ENCODE results near the gene ACOT8. TPM values are rescaled to one million over a fixed set of nuclear protein-coding genes. Genes with fewer than 3 reads are reported as not detected.
"Not testable (repeated sequence)": the region's sequence is repeated elsewhere in the genome, so short reads cannot be mapped to it uniquely, and the experiment has no call there.

Gene ACOT8
- total RNA-seq, 1 experiment from 2014 or later, result 33.4 TPM

DNA sequence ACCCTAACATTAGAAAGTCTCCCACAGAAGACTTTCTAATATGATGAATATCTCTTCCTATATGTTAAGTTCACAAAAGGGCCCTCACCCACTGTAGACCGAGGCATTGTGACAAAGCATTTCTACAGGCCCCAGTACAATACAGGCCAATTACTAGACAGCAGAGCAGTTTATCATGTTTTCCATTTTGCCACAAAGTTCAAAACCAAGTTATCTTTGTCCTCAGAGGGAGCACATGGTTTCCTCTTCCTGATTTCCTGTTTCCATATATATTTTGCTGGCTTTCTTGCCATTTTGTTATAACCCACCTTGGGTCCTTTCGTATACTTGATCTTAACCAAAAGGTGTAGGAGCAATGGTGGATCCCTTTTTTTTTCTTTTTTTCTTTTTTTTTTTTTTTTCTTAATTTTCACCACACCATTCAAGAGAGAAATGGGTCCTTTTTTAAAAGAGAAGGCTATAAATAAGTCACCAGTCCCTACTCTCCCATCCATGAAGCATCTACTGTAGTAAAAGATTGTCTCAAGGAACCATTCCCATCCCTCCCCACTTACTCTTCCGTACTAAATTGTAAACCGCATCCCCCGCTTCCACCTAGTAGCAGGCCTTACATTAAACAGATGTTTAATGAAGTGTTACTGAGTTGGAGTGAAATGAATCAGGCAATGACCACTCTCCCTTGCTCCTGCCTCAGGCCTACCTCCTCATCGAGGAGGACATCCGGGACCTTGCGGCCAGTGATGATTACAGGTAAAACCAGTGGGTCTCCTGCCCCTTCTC is 46.8 kb downstream of the ACOT8 start:
- Histone ChIP-seq H3K27me3 (ENCODE audit: insufficient read depth, low read depth) (no peaks in the 10 kb centered on the region), H3K9me2 (ENCODE audit: insufficient read depth) (no peaks in the 10 kb centered on the region), H3K27ac (no peak overlapping the region), H2AFZ (no peak overlapping the region), H3F3A (ENCODE audit: insufficient read depth, low read depth) (peaks cover 38% of the 10 kb centered on the region), H3K9me3 (ENCODE audit: insufficient read depth, low read depth) (no peaks in the 10 kb centered on the region), H3K4me3 (no peak overlapping the region), H3K36me3 (ENCODE audit: low read depth) (peaks cover 35% of the 10 kb centered on the region), H3K4me2 (no peak overlapping the region), H3K79me2 (ENCODE audit: low read depth) (peaks cover 24% of the 10 kb centered on the region), H3K4me1 (replicated peaks; ENCODE audit: insufficient read depth) (peaks cover 18% of the 10 kb centered on the region), H4K20me1 (ENCODE audit: insufficient read depth) (no peaks in the 10 kb centered on the region)
- CTCF ChIA-PET, result no interaction called here
- TF ChIP-seq, protein P1, sequence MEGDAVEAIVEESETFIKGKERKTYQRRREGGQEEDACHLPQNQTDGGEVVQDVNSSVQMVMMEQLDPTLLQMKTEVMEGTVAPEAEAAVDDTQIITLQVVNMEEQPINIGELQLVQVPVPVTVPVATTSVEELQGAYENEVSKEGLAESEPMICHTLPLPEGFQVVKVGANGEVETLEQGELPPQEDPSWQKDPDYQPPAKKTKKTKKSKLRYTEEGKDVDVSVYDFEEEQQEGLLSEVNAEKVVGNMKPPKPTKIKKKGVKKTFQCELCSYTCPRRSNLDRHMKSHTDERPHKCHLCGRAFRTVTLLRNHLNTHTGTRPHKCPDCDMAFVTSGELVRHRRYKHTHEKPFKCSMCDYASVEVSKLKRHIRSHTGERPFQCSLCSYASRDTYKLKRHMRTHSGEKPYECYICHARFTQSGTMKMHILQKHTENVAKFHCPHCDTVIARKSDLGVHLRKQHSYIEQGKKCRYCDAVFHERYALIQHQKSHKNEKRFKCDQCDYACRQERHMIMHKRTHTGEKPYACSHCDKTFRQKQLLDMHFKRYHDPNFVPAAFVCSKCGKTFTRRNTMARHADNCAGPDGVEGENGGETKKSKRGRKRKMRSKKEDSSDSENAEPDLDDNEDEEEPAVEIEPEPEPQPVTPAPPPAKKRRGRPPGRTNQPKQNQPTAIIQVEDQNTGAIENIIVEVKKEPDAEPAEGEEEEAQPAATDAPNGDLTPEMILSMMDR (conservative IDR thresholded peaks at IDR 0.05), result no peak
- no peak for TF ChIP-seq EZH2 (IDR thresholded peaks at IDR 0.05; ENCODE audit: low read depth)
- intact Hi-C loops (cut with micrococcal nuclease; ENCODE audit: unreplicated experiment), result loop anchor here (5.0 kb wide), 1 partner anchor 152 kb away; no protein-coding TSS in a partner anchor
- DNase-seq, result peak in 1 of 2 experiments; percentile 32
- BruUV-seq (replicated peaks), result no TSS peak
- POLR2A ChIA-PET (ENCODE audit: unreplicated experiment), result interaction anchor here (0.6 kb wide), 1 partner anchor 288 kb away, joined by 3 read pairs; no protein-coding TSS in a partner anchor

DNA sequence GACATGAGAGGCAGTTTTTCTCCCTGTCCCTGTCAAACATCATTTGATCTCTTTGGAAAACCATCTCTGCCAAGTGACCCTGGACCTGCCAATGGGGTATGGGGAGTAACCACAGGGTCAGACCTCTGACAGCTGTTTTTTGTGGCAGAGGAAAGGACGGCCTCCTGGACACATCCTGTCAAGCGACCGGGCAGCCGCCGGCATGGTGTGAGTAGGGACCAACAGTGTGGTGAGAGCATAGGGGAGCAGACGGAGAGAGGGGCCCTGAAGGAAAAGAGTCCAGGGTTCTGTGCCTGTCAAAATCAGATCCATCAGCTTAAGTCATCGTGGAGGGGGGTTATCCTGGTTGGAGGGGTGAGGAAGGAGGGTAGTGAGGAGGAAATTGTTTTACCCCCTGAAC is 55.3 kb downstream of the ACOT8 start:
- no TSS peak for BruUV-seq (replicated peaks)
- Histone ChIP-seq H2AFZ (no peak overlapping the region), H3K4me1 (replicated peaks; ENCODE audit: insufficient read depth) (no peaks in the 10 kb centered on the region), H3K4me3 (no peak overlapping the region), H3K27ac (no peak overlapping the region), H3K79me2 (ENCODE audit: low read depth) (no peaks in the 10 kb centered on the region), H3F3A (ENCODE audit: insufficient read depth, low read depth) (peaks cover 17% of the 10 kb centered on the region), H3K9me2 (ENCODE audit: insufficient read depth) (no peaks in the 10 kb centered on the region), H3K36me3 (ENCODE audit: low read depth) (peaks cover 31% of the 10 kb centered on the region), H3K27me3 (ENCODE audit: insufficient read depth, low read depth) (no peaks in the 10 kb centered on the region), H3K9me3 (ENCODE audit: insufficient read depth, low read depth) (no peaks in the 10 kb centered on the region), H3K4me2 (no peak overlapping the region), H4K20me1 (ENCODE audit: insufficient read depth) (no peaks in the 10 kb centered on the region)
- ChIA-PET CTCF (interaction anchor here (0.6 kb wide), 1 partner anchor 1395 kb away, joined by 3 read pairs; no protein-coding TSS in a partner anchor), POLR2A (ENCODE audit: unreplicated experiment) (no interaction called here)
- DNase-seq, result peak in 1 of 2 experiments; percentile 15
- TF ChIP-seq, protein P1 (conservative IDR thresholded peaks at IDR 0.05), result no peak
- TF ChIP-seq EZH2 (IDR thresholded peaks at IDR 0.05; ENCODE audit: low read depth), result no peak
- intact Hi-C loops (cut with micrococcal nuclease; ENCODE audit: unreplicated experiment), result no loop called here

DNA sequence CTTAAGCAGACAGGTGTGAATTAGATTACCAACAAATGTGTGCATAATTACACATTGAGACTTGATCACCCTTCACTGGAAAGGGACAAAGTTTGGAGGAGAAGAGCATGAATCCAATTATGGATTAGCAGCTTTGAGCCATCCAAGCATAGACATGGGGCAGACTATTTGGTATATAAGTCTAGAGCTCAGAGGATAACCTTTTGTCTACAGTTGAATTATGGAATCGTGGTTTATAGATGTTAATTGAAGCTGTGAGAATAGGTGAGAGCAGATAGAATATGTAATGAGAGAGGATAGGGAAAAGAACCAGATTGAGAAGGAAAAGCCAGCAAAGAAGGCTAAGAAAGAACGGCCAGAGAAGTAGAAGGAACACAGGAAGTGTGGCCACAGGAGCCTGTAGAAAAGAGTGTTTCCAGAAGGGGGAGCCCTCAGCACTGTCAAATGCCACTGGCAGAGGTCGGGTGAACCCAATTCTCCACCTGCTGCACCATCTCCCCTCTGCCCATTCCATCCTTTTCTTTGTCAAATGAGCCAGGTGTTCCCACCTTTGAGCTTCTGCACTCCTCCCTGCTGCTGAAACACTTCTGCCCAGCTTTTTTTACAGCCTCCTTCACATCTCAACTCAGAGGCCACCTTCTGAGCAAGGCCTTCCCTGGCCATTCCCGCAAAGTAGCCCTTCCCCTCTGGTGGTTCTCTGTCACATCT is 58.1 kb downstream of the ACOT8 start:
- POLR2A ChIA-PET (ENCODE audit: unreplicated experiment), result interaction anchor here (0.6 kb wide), 3 partner anchors 49 to 462 kb away, joined by 5 to 9 read pairs (median 8); no protein-coding TSS in a partner anchor
- BruUV-seq (replicated peaks), result no TSS peak
- intact Hi-C loops (cut with micrococcal nuclease; ENCODE audit: unreplicated experiment), result loop anchor here (1.0 to 10.0 kb wide), 3 partner anchors 94 to 286 kb away; partner anchors contain the start of gene NCOA5
- Histone ChIP-seq H4K20me1 (ENCODE audit: insufficient read depth) (no peaks in the 10 kb centered on the region), H2AFZ (no peak overlapping the region), H3K79me2 (ENCODE audit: low read depth) (peaks cover 1% of the 10 kb centered on the region; the same call in 1 of the 2 replicates), H3K4me2 (no peak overlapping the region), H3K36me3 (ENCODE audit: low read depth) (peaks cover 40% of the 10 kb centered on the region), H3K27me3 (ENCODE audit: insufficient read depth, low read depth) (no peaks in the 10 kb centered on the region), H3F3A (ENCODE audit: insufficient read depth, low read depth) (peaks cover 18% of the 10 kb centered on the region), H3K4me1 (replicated peaks; ENCODE audit: insufficient read depth) (no peaks in the 10 kb centered on the region), H3K9me2 (ENCODE audit: insufficient read depth) (no peaks in the 10 kb centered on the region), H3K27ac (peak overlapping the region; percentile 31), H3K4me3 (no peak overlapping the region), H3K9me3 (ENCODE audit: insufficient read depth, low read depth) (no peaks in the 10 kb centered on the region)
- CTCF ChIA-PET, result interaction anchor here (0.6 to 1.3 kb wide), 11 partner anchors 16 to 550 kb away, joined by 3 to 20 read pairs (median 5); partner anchors contain the start of gene ZNF335
- peak in 1 of 2 experiments; percentile 70 for DNase-seq
- no peak for TF ChIP-seq EZH2 (IDR thresholded peaks at IDR 0.05; ENCODE audit: low read depth)
- TF ChIP-seq, protein P1 (conservative IDR thresholded peaks at IDR 0.05), result peak; percentile 82

DNA sequence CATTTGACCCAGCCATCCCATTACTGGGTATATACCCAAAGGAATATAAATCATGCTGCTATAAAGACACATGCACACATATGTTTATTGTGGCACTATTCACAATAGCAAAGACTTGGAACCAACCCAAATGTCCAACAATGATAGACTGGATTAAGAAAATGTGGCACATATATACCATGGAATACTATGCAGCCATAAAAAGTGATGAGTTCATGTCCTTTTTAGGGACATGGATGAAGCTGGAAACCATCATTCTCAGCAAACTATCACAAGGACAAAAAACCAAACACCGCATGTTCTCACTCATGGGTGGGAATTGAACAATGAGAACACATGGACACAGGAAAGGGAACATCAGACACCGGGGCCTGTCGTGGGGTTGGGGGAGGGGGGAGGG is 59.2 kb downstream of the ACOT8 start:
- H3K9me3 ChIP-seq (ENCODE audit: insufficient read depth, low read depth); H2AFZ ChIP-seq; H3K27ac ChIP-seq; BruUV-seq (replicated peaks); H3K9me2 ChIP-seq (ENCODE audit: insufficient read depth); DNase-seq; H3K27me3 ChIP-seq (ENCODE audit: insufficient read depth, low read depth); H3K4me3 ChIP-seq; H3K4me2 ChIP-seq; H3K4me1 ChIP-seq (replicated peaks; ENCODE audit: insufficient read depth); H4K20me1 ChIP-seq (ENCODE audit: insufficient read depth); POLR2A ChIA-PET (ENCODE audit: unreplicated experiment): not testable (repeated sequence)
- Histone ChIP-seq H3F3A (ENCODE audit: insufficient read depth, low read depth) (peaks cover 23% of the 10 kb centered on the region), H3K79me2 (ENCODE audit: low read depth) (peaks cover 12% of the 10 kb centered on the region), H3K36me3 (ENCODE audit: low read depth) (peaks cover 43% of the 10 kb centered on the region)
- intact Hi-C loops (cut with micrococcal nuclease; ENCODE audit: unreplicated experiment), result loop anchor here (2.0 to 10.0 kb wide), 2 partner anchors 95 to 287 kb away; partner anchors contain the start of gene NCOA5
- CTCF ChIA-PET, result interaction anchor here (1.3 kb wide), 1 partner anchor 27 kb away, joined by 3 read pairs; no protein-coding TSS in a partner anchor

All from PC-9 (cell line).